Thyroid gland (tissue), 4 donors: ENCODE results near the gene TLR8. TPM values are rescaled to one million over a fixed set of nuclear protein-coding genes. Genes with fewer than 3 reads are reported as not detected.

ENCODE experiments used
- DNase-seq, 2 donors: peaks; one replicate each; pipeline ENCODE4 v3.0.0-alpha.2; 2019
- H3K27ac ChIP-seq, 3 donors: fragments of 200-600 bp; sonication (generic); 1 replicate in 2 of 3; 2 replicates in 1 of 3; pipeline ENCODE4 v1.5.1; 2016 to 2019; ENCODE audit warnings: mild to moderate bottlenecking in 1 of 3, moderate library complexity in 1 of 3
- H3K27me3 ChIP-seq: fragments of 200-600 bp; sonication (generic); one replicate; pipeline ENCODE4 v1.5.1; 2019
- H3K36me3 ChIP-seq, 2 donors: fragments of 200-600 bp; sonication (generic); one replicate each; pipeline ENCODE4 v1.5.1; 2016 to 2019
- H3K4me1 ChIP-seq, 2 donors: fragments of 200-600 bp; sonication (generic); one replicate each; pipeline ENCODE4 v1.5.1; 2017 to 2019
- H3K4me3 ChIP-seq, 3 donors: fragments of 200-600 bp; sonication (generic); replicated peaks in 1 of 3; 1 replicate in 2 of 3; 2 replicates in 1 of 3; pipeline ENCODE4 v1.5.1; 2016; ENCODE audit warnings: mild to moderate bottlenecking in 1 of 3
- H3K9me3 ChIP-seq: fragments of 200-600 bp; sonication (generic); one replicate; pipeline ENCODE4 v1.5.1; 2017
- POLR2A ChIP-seq, 2 donors: fragments of 450-650 bp; IDR thresholded peaks; one replicate each; pipeline ENCODE4 v1.6.1; 2017; ENCODE audit warnings: antibody characterized with exemption in 2 of 2, mild to moderate bottlenecking in 2 of 2, moderate library complexity in 1 of 2
- WGBS, 2 donors: methylation state at CpG; one replicate each; pipeline ENCODE4 v1.1.5; 2017; 5-methylcytosine and 5-hydroxymethylcytosine counted together
- intact Hi-C: fragments of 100-400 bp; cut with DNase I; formaldehyde crosslinking; loops from one replicate; pipeline ENCODE4 v1.15.1; 2023
- total RNA-seq, 4 donors: library from RNA; depleted of rRNA; stranded (reverse); fragments of >200 nt; gene quantifications; one replicate each; pipeline ENCODE4 v1.2.3, GENCODE V29; 2016
- TF ChIP-seq, protein P1 (sequence below), 6 experiments: fragments of 200-600 bp in 3 of 6; fragments of 450-650 bp in 3 of 6; sonication (generic) in 3 of 6; IDR thresholded peaks; one replicate each; pipeline ENCODE4 v1.5.1; 2016 to 2019; ENCODE audit warnings: antibody characterized with exemption in 6 of 6, mild to moderate bottlenecking in 2 of 6, inconsistent platforms in 1 of 6, moderate library complexity in 1 of 6

TLR8 gene
- total RNA-seq, 4 donors from 2014 or later, result 0.45 to 1.7 (median 0.62) TPM

- Histone ChIP-seq H3K27me3 (no peaks in the 10 kb centered on the region), H3K4me3 (no peak overlapping the region), H3K36me3 (no peaks in the 10 kb centered on the region), H3K4me1 (no peaks in the 10 kb centered on the region), H3K27ac (no peak overlapping the region), H3K9me3 (no peaks in the 10 kb centered on the region)
- 70 to 80% methylated on average over 2 of the region's 2 CpGs for WGBS, 2 donors
- intact Hi-C loops, result no loop called here
- no peak for DNase-seq
- TF ChIP-seq POLR2A (IDR thresholded peaks at IDR 0.05), result no peak
- TF ChIP-seq, protein P1, sequence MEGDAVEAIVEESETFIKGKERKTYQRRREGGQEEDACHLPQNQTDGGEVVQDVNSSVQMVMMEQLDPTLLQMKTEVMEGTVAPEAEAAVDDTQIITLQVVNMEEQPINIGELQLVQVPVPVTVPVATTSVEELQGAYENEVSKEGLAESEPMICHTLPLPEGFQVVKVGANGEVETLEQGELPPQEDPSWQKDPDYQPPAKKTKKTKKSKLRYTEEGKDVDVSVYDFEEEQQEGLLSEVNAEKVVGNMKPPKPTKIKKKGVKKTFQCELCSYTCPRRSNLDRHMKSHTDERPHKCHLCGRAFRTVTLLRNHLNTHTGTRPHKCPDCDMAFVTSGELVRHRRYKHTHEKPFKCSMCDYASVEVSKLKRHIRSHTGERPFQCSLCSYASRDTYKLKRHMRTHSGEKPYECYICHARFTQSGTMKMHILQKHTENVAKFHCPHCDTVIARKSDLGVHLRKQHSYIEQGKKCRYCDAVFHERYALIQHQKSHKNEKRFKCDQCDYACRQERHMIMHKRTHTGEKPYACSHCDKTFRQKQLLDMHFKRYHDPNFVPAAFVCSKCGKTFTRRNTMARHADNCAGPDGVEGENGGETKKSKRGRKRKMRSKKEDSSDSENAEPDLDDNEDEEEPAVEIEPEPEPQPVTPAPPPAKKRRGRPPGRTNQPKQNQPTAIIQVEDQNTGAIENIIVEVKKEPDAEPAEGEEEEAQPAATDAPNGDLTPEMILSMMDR (IDR thresholded peaks at IDR 0.05), result no peak
Observed at GRCh38 chrX:12917753-12918152, 11.3 kb downstream of the TLR8 start.

DNA sequence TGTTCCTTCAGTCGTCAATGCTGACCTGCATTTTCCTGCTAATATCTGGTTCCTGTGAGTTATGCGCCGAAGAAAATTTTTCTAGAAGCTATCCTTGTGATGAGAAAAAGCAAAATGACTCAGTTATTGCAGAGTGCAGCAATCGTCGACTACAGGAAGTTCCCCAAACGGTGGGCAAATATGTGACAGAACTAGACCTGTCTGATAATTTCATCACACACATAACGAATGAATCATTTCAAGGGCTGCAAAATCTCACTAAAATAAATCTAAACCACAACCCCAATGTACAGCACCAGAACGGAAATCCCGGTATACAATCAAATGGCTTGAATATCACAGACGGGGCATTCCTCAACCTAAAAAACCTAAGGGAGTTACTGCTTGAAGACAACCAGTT is 12.6 kb downstream of the TLR8 start:
- TF ChIP-seq, protein P1 (IDR thresholded peaks at IDR 0.05), result no peak
- TF ChIP-seq POLR2A (IDR thresholded peaks at IDR 0.05), result no peak
- Histone ChIP-seq H3K27me3 (no peaks in the 10 kb centered on the region), H3K27ac (no peak overlapping the region), H3K4me1 (no peaks in the 10 kb centered on the region), H3K4me3 (no peak overlapping the region), H3K36me3 (no peaks in the 10 kb centered on the region), H3K9me3 (no peaks in the 10 kb centered on the region)
- no peak for DNase-seq
- intact Hi-C loops, result no loop called here
- WGBS, 2 donors, result 87 to 88% methylated on average over 10 of the region's 10 CpGs

GRCh38 chrX:12919620-12920019 is 13.2 kb downstream of the TLR8 start:
- 85 to 95% methylated on average over 8 of the region's 8 CpGs for WGBS, 2 donors
- Histone ChIP-seq H3K36me3 (no peaks in the 10 kb centered on the region), H3K4me3 (no peak overlapping the region), H3K27ac (no peak overlapping the region), H3K9me3 (no peaks in the 10 kb centered on the region), H3K27me3 (no peaks in the 10 kb centered on the region), H3K4me1 (no peaks in the 10 kb centered on the region)
- no peak for DNase-seq
- no peak for TF ChIP-seq POLR2A (IDR thresholded peaks at IDR 0.05)
- TF ChIP-seq, protein P1 (IDR thresholded peaks at IDR 0.05), result no peak
- intact Hi-C loops, result no loop called here

GRCh38 chrX:12920990-12921389 is 14.6 kb downstream of the TLR8 start:
- H3K36me3 ChIP-seq, result no peaks in the 10 kb centered on the region
- no peak for DNase-seq
- H3K27me3 ChIP-seq, result no peaks in the 10 kb centered on the region
- no peak for TF ChIP-seq POLR2A (IDR thresholded peaks at IDR 0.05)
- TF ChIP-seq, protein P1 (IDR thresholded peaks at IDR 0.05), result no peak
- H3K27ac ChIP-seq, result no peak overlapping the region
- 90% methylated on average over 8 of the region's 8 CpGs for WGBS, 2 donors
- no peak overlapping the region for H3K4me3 ChIP-seq
- intact Hi-C loops, result no loop called here
- no peaks in the 10 kb centered on the region for H3K4me1 ChIP-seq
- no peaks in the 10 kb centered on the region for H3K9me3 ChIP-seq

- H3K4me3 ChIP-seq, result no peak overlapping the region
- TF ChIP-seq, protein P1 (IDR thresholded peaks at IDR 0.05), result no peak
- no peak for TF ChIP-seq POLR2A (IDR thresholded peaks at IDR 0.05)
- H3K9me3 ChIP-seq, result no peaks in the 10 kb centered on the region
- no peak overlapping the region for H3K27ac ChIP-seq
- no peak for DNase-seq
- no peaks in the 10 kb centered on the region for H3K36me3 ChIP-seq
- 83 to 92% methylated on average over 10 of the region's 10 CpGs for WGBS, 2 donors
- no peaks in the 10 kb centered on the region for H3K4me1 ChIP-seq
- no peaks in the 10 kb centered on the region for H3K27me3 ChIP-seq
- intact Hi-C loops, result no loop called here
Observed at GRCh38 chrX:12921886-12922598, 15.6 kb downstream of the TLR8 start.
